Hepatocyte (in vitro differentiated cells): ENCODE measurements around the gene ARHGAP6.

Experiments used
- CTCF ChIP-seq: fragments of 200-600 bp; sonication (generic); IDR thresholded peaks from 2 replicates; pipeline ENCODE4 v1.5.1; 2016; ENCODE audit warnings: antibody characterized with exemption, mild to moderate bottlenecking; ENCODE audit not compliant: poor library complexity
- EZH2 ChIP-seq: fragments of 200-600 bp; sonication (generic); IDR thresholded peaks from 2 replicates; pipeline ENCODE4 v1.6.1; 2016; ENCODE audit warnings: antibody characterized with exemption, mild to moderate bottlenecking, borderline replicate concordance
- EZH2phosphoT487 ChIP-seq: fragments of 200-600 bp; sonication (generic); IDR thresholded peaks from one replicate; pipeline ENCODE4 v1.6.1; 2018; ENCODE audit warnings: antibody characterized with exemption, mild to moderate bottlenecking, low read depth, moderate library complexity; ENCODE audit not compliant: unreplicated experiment, severe bottlenecking

- TF ChIP-seq CTCF (no peak), EZH2phosphoT487 (no peak), EZH2 (no peak)
Measured at GRCh38 chrX:11407331-11408108, 258.2 kb downstream of the ARHGAP6 start.
